Ascending aorta (tissue), 2 donors: ENCODE results near the gene TBC1D2. TPM values are rescaled to one million over a fixed set of nuclear protein-coding genes. Genes with fewer than 3 reads are reported as not detected.
"Not testable (repeated sequence)": the region's sequence is repeated elsewhere in the genome, so short reads cannot be mapped to it uniquely, and the experiment has no call there.

Experiments used
- DNase-seq, 2 donors: peaks; one replicate each; pipeline ENCODE4 v3.0.0-alpha.2; 2019; ENCODE audit warnings: low spot score in 2 of 2
- H3K27ac ChIP-seq, 2 donors: fragments of 200-600 bp; sonication (generic); one replicate each; pipeline ENCODE4 v1.5.1; 2016 to 2017; ENCODE audit warnings: mild to moderate bottlenecking in 1 of 2
- H3K27me3 ChIP-seq: fragments of 200-600 bp; sonication (generic); one replicate; pipeline ENCODE4 v1.5.1; 2017
- H3K36me3 ChIP-seq, 2 donors: fragments of 200-600 bp; sonication (generic); one replicate each; pipeline ENCODE4 v1.5.1; 2016
- H3K4me1 ChIP-seq, 2 donors: fragments of 200-600 bp; sonication (generic); one replicate each; pipeline ENCODE4 v1.5.1; 2016 to 2017; ENCODE audit warnings: mild to moderate bottlenecking in 1 of 2
- H3K4me3 ChIP-seq, 2 donors: fragments of 200-600 bp; sonication (generic); one replicate each; pipeline ENCODE4 v1.5.1; 2016 to 2017; ENCODE audit warnings: mild to moderate bottlenecking in 1 of 2
- H3K9me3 ChIP-seq, 2 donors: fragments of 200-600 bp; sonication (generic); one replicate each; pipeline ENCODE4 v1.5.1; 2016
- intact Hi-C: fragments of 100-400 bp; cut with DNase I; formaldehyde crosslinking; loops from one replicate; pipeline ENCODE4 v1.15.1; 2023
- total RNA-seq: library from RNA; depleted of rRNA; stranded (reverse); fragments of >200 nt; gene quantifications from one replicate; pipeline ENCODE4 v1.1.0, GENCODE V29; 2016
- TF ChIP-seq, protein P1 (sequence below), 3 experiments: fragments of 200-600 bp in 2 of 3; fragments of 450-650 bp in 1 of 3; sonication (generic) in 2 of 3; IDR thresholded peaks; one replicate each; pipeline ENCODE4 v1.5.1; 2016 to 2019; ENCODE audit warnings: antibody characterized with exemption in 3 of 3, mild to moderate bottlenecking in 1 of 3, moderate library complexity in 1 of 3

Gene TBC1D2
- total RNA-seq, 1 donor from 2014 or later = 32.5 TPM

DNA sequence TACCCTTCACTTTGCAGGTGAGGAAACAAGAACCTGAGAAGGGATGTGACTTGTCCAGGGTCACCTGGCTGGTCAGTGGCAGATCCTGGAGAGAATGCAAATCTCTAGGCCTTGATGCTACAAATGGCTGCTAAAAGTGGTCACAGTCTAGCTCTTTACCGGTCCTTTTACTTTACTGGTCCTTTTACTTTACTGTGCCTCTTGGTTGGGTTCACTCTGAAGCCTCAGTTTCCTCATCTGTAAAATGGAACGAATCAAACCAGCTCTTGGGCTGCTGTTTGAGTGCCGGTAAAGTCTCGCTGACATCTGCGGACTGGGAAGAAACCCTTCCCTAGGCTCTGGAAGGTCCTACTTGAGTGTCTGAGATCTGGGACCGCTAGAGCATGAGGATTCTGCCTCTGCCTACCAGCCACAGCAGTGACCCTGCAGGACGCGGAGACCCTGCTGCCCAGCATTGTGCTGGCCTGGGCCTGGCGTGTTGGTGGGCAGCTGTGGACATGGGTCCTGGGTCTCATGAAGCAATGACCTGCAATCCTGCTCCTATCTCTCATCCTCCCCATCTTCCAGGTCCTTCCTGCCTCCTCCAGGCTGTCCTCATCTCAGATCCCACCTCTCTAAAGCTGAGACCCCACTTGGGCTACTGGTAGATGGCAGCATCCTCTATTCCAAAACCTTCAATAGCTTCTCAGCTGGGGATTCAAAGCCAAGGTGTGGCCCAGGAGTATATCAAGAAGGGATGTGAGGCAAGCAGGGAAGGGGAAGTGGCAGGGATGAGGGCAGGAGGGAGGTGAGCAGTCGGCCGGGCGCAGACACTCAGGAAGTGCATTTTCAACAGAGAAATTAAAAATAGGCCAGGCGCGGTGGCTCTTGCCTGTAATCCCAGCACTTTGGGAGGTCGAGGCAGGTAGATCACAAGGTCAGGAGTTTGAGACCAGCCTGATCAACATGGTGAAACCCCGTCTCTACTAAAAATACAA is 76.3 kb downstream of the TBC1D2 start:
- DNase-seq = no peak
- TF ChIP-seq, protein P1, sequence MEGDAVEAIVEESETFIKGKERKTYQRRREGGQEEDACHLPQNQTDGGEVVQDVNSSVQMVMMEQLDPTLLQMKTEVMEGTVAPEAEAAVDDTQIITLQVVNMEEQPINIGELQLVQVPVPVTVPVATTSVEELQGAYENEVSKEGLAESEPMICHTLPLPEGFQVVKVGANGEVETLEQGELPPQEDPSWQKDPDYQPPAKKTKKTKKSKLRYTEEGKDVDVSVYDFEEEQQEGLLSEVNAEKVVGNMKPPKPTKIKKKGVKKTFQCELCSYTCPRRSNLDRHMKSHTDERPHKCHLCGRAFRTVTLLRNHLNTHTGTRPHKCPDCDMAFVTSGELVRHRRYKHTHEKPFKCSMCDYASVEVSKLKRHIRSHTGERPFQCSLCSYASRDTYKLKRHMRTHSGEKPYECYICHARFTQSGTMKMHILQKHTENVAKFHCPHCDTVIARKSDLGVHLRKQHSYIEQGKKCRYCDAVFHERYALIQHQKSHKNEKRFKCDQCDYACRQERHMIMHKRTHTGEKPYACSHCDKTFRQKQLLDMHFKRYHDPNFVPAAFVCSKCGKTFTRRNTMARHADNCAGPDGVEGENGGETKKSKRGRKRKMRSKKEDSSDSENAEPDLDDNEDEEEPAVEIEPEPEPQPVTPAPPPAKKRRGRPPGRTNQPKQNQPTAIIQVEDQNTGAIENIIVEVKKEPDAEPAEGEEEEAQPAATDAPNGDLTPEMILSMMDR (IDR thresholded peaks at IDR 0.05) = no peak
- intact Hi-C loops = no loop called here
- no peaks in the 10 kb centered on the region for H3K4me1 ChIP-seq
- no peaks in the 10 kb centered on the region for H3K27me3 ChIP-seq
- no peaks in the 10 kb centered on the region for H3K36me3 ChIP-seq
- no peak overlapping the region for H3K27ac ChIP-seq
- H3K9me3 ChIP-seq = no peaks in the 10 kb centered on the region
- no peak overlapping the region for H3K4me3 ChIP-seq

DNA sequence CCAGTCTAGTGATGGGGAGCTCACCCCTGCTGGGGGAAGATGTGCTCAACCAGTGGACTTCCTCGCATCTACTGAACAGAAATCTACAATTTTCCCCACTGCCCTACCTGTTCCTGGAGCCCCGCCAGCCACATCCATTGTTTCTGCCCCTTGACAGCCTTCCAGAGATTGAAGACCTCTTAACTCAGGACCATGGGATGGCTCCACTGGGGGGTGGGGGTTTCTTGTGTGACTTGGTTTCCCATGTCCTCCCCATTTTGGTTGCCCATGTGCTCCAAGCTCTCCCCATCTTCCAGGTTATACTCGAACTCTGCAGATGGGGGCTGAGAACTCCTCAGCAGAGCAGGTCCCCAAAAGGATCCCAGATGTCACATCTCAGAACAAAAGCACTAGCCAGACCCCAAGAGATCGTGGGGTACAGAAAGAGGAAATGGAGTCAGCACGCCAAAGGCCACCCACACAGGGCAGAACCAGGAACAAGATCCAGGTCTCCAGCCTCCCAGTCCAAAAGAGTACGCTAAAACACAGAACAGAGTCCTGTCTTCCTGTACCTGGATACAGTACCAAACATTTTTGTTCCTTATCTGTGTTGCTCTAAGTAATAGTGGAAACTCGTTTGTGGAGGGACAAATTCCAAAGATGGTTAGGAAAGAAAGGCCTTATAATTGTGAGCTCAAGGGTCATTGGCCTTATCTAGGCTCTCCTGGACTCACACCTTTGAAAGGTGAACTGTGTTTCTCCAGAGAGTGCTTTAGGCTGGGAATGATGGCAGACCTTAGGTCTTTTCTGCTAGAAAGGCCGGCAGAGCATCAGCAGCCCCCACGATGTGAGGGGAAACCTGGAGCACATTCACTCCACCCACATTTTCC is 78.8 kb downstream of the TBC1D2 start:
- intact Hi-C loops = no loop called here
- no peaks in the 10 kb centered on the region for H3K36me3 ChIP-seq
- no peaks in the 10 kb centered on the region for H3K27me3 ChIP-seq
- TF ChIP-seq, protein P1 (IDR thresholded peaks at IDR 0.05) = no peak
- H3K4me3 ChIP-seq = no peak overlapping the region
- H3K27ac ChIP-seq = no peak overlapping the region
- DNase-seq = no peak
- H3K4me1 ChIP-seq = no peaks in the 10 kb centered on the region
- H3K9me3 ChIP-seq = no peaks in the 10 kb centered on the region

DNA sequence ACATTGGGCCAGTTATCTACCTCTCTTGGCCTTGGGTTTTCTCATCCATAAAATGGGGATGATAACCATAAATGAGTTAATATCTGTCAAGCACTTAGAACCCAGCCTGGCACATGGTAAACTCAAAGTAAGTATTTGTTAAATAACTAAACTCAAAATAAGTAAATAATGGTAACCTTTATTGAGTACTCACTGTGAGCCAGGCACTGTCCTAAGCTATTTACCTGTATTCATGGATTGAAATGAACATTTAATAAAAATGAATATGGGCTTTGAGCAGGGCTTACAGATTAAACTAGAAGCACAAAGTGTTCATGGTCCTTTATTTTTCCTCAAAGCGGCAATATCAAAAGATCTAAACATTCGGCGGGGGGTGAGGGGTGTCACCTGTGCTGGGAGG is 79.7 kb downstream of the TBC1D2 start:
- Histone ChIP-seq H3K27me3 (no peaks in the 10 kb centered on the region), H3K36me3 (no peaks in the 10 kb centered on the region), H3K27ac (no peak overlapping the region), H3K9me3 (no peaks in the 10 kb centered on the region), H3K4me1 (no peaks in the 10 kb centered on the region), H3K4me3 (no peak overlapping the region)
- TF ChIP-seq, protein P1 (IDR thresholded peaks at IDR 0.05) = no peak
- no peak for DNase-seq
- intact Hi-C loops = no loop called here

DNA sequence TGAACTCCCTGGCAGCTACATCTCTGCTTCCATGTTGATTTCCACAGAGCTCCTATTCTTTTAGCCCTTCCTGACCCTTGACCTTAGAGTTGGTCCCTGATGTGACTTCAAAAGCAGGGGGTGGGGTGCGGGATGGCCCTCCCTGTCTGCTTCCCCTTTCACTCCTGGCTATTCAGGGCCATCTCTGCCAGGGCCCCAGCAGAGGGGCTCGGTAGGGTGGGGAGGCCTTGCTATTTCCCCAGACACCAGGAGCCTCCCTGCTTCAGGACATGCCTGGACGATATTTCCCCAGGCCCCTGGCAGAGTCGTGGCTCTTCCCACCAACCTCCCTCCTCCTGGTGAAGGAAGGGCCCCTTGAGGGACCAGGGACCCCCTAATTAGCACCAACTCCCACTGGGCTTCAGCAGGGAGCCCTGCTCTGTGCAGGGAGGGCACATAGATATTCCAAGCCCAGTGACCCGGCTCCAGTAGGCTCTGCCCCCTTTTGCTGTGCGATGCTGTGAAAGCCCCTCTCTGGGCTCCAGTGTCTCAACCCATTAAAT is 80.3 kb downstream of the TBC1D2 start:
- Histone ChIP-seq H3K9me3 (no peaks in the 10 kb centered on the region), H3K27me3 (no peaks in the 10 kb centered on the region), H3K4me1 (no peaks in the 10 kb centered on the region), H3K4me3 (no peak overlapping the region), H3K36me3 (no peaks in the 10 kb centered on the region), H3K27ac (no peak overlapping the region)
- DNase-seq = no peak
- TF ChIP-seq, protein P1 (IDR thresholded peaks at IDR 0.05) = no peak
- intact Hi-C loops = no loop called here

DNA sequence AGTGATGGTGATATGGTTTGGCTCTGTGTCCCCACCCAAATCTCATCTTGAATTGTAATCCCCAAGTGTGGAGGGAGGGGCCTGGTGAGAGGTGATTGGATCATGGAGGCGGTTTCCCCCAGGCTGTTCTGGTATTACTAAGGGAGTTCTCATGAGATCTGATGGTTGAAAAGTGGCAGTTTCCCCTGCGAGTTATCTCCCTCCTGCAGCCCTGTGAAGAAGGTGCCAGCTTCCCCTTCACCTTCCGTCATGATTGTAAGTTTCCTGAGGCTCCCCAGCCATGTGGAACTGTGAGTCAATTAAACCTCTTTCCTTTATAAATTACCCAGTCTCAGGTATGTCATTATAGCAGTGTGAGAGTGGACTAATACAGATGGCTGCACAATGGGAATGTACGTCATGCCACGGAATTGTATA is 80.9 kb downstream of the TBC1D2 start:
- intact Hi-C loops, H3K9me3 ChIP-seq, H3K27ac ChIP-seq, H3K27me3 ChIP-seq, H3K4me1 ChIP-seq, H3K4me3 ChIP-seq, DNase-seq, H3K36me3 ChIP-seq: not testable (repeated sequence)
